ENCODE measurements around the gene SMAD2. TPM values are rescaled to one million over a fixed set of nuclear protein-coding genes. Genes with fewer than 3 reads are reported as not detected.

Gene SMAD2
- total RNA-seq, 1 experiment from 2014 or later: 121 TPM

GRCh38 chr18:47978141-47978540, 47.7 kb upstream of the SMAD2 start:
- H2BK15ac ChIP-seq (ENCODE audit: low read depth, low read length): no peak overlapping the region
- no peak overlapping the region for H2BK120ac ChIP-seq (ENCODE audit: low read depth, low read length, poor library complexity, severe bottlenecking)
- no peak overlapping the region for H3K18ac ChIP-seq (ENCODE audit: insufficient read length, low read depth, low read length)
- WGBS (ENCODE audit: extremely low coverage, insufficient read length, low lambda C conversion rate): no CpG with 5 or more reads among the region's 2 CpGs
- no peak overlapping the region for H3T11ph ChIP-seq (ENCODE audit: low read length)
- H3K56ac ChIP-seq (ENCODE audit: insufficient read length, low read depth, low read length): no peak overlapping the region
- H3K79me1 ChIP-seq (ENCODE audit: insufficient read depth, low read depth, low read length, poor library complexity, severe bottlenecking): no peaks in the 10 kb centered on the region
- H2BK20ac ChIP-seq (ENCODE audit: low read depth, low read length, poor library complexity, severe bottlenecking): no peak overlapping the region
- H3K23ac ChIP-seq (ENCODE audit: insufficient read length, low read depth, low read length): no peak overlapping the region
- Mint-ChIP-seq H3K27ac (no peak overlapping the region), H3K4me1 (peaks cover 68 to 75% of the 10 kb centered on the region in 2 experiments), H3K4me3 (no peak overlapping the region), H3K36me3 (ENCODE audit: insufficient read depth in 1 of 3, low read depth in 3 of 3) (peaks cover 0 to under 1% (median 0%) of the 10 kb centered on the region in 3 experiments; a peak in 2 of 7 replicates), H3K27me3 (ENCODE audit: low read depth) (peaks cover 2% of the 10 kb centered on the region), H3K9me3 (no peaks in the 10 kb centered on the region; a peak in 2 of 5 replicates)
- no peak overlapping the region for H3K14ac ChIP-seq (ENCODE audit: insufficient read depth, low read length)
- no peak overlapping the region for H4K91ac ChIP-seq (ENCODE audit: insufficient read length, low read depth, low read length)
- no peaks in the 10 kb centered on the region for H3K23me2 ChIP-seq (ENCODE audit: insufficient read length, low read depth, low read length, poor library complexity, severe bottlenecking)
- no peak overlapping the region for H3K4ac ChIP-seq (ENCODE audit: low read depth, low read length)
- no peak overlapping the region for H4K8ac ChIP-seq (replicated peaks; ENCODE audit: insufficient read length, low read depth, low read length)
- DNase-seq: no peak
- H3K27me3 ChIP-seq (ENCODE audit: insufficient read depth, low read length): no peaks in the 10 kb centered on the region
- no peak overlapping the region for H3K9ac ChIP-seq (ENCODE audit: extremely low read depth, insufficient read length, low read length)
- TF ChIP-seq CTCF (conservative IDR thresholded peaks at IDR 0.05): no peak
- no peak overlapping the region for H3K27ac ChIP-seq (ENCODE audit: insufficient read length, low read depth, low read length)
- no peak overlapping the region for H3K4me2 ChIP-seq (ENCODE audit: insufficient read depth, insufficient read length, low read length)
- H3K79me2 ChIP-seq (ENCODE audit: insufficient read depth, low read length): no peaks in the 10 kb centered on the region
- H2BK5ac ChIP-seq (ENCODE audit: insufficient read length, low read length): no peak overlapping the region
- H4K5ac ChIP-seq (ENCODE audit: insufficient read length, low read depth, low read length): no peak overlapping the region
- H2AK5ac ChIP-seq (ENCODE audit: insufficient read length, low read length): no peak overlapping the region
- no peaks in the 10 kb centered on the region for H3K9me3 ChIP-seq (ENCODE audit: control insufficient read depth, low read depth, low read length)
- no peaks in the 10 kb centered on the region for H4K20me1 ChIP-seq (ENCODE audit: control insufficient read depth, insufficient read depth, insufficient read length)
- H2BK12ac ChIP-seq (ENCODE audit: insufficient read length, low read depth, low read length): no peak overlapping the region
- H2AFZ ChIP-seq (ENCODE audit: low read length): no peak overlapping the region
- peaks cover 6% of the 10 kb centered on the region; the same call in 1 of the 2 replicates for H3K4me1 ChIP-seq (ENCODE audit: insufficient read depth, low read length)

Data from H9 (cell line).